Cardiac muscle cell (in vitro differentiated cells and primary cell): ENCODE measurements around the gene MACROH2A1. TPM values are rescaled to one million over a fixed set of nuclear protein-coding genes. Genes with fewer than 3 reads are reported as not detected.

Experiments
- DNase-seq, 2 donors: peaks; one replicate each; pipeline versions ENCODE4 v3.0.0 to v3.0.0-alpha.2; 2010 to 2017; ENCODE audit warnings: low read depth in 1 of 2, low spot score in 1 of 2
- H3K27ac ChIP-seq: fragments of 200-600 bp; sonication (generic); 2 replicates; pipeline ENCODE4 v1.5.1; 2016
- H3K27me3 ChIP-seq: fragments of 200-600 bp; sonication (generic); 2 replicates; pipeline ENCODE4 v1.6.0; 2016; ENCODE audit warnings: control low read depth
- H3K36me3 ChIP-seq: fragments of 200-600 bp; sonication (generic); 2 replicates; pipeline ENCODE4 v1.5.1; 2016; ENCODE audit warnings: control low read depth
- H3K4me1 ChIP-seq: fragments of 200-600 bp; sonication (generic); 2 replicates; pipeline ENCODE4 v1.8.1; 2017; ENCODE audit warnings: low read depth, mild to moderate bottlenecking, mixed run types
- H3K4me3 ChIP-seq: fragments of 200-600 bp; sonication (generic); 2 replicates; pipeline ENCODE4 v1.5.1; 2016; ENCODE audit warnings: mild to moderate bottlenecking
- H3K9me3 ChIP-seq: fragments of 200-600 bp; sonication (generic); 2 replicates; pipeline ENCODE4 v1.5.1; 2017; ENCODE audit warnings: low read depth, mild to moderate bottlenecking, control low read depth
- polyA plus RNA-seq: library from polyadenylated mRNA; unstranded; fragments of >200 nt; fragmentation: Nextera tagmentation; extraction: Ambion mirVana; gene quantifications from 2 replicates; pipeline ENCODE4 v1.2.1, GENCODE V29; 2016
- total RNA-seq: library from RNA; depleted of rRNA; stranded (reverse); fragments of >200 nt; gene quantifications from 2 replicates; pipeline ENCODE4 v1.2.3, GENCODE V29; 2016
- TF ChIP-seq, protein P1 (sequence below): IDR thresholded peaks from 2 replicates; pipeline ENCODE4 v1.5.1; 2012; ENCODE audit warnings: low read depth, mild to moderate bottlenecking, low read length

MACROH2A1 gene
- total and polyA plus RNA-seq, 2 experiments from 2014 or later: 386 to 644 TPM

DNA sequence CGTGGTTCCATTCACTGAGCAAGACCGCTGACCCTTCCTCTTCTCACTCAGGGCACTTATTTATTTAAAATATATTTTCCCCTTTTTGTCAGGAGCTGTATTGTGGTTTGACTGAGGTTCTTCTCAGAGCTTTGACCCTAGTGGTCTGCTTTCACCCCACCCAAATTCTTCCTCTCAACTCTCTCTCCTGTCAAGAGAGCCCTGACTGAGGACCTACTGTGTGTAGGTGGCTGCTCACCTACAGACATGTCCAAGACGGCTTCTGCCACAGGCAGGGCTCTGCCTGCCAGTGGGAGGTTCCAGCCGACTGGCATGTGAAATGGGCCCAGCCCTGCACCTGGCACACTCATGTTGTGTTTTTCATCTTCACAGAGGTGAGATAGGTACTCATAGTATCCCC lies 42.9 kb upstream of the MACROH2A1 start:
- no peaks in the 10 kb centered on the region for H3K36me3 ChIP-seq
- no peak overlapping the region for H3K4me3 ChIP-seq
- TF ChIP-seq, protein P1, sequence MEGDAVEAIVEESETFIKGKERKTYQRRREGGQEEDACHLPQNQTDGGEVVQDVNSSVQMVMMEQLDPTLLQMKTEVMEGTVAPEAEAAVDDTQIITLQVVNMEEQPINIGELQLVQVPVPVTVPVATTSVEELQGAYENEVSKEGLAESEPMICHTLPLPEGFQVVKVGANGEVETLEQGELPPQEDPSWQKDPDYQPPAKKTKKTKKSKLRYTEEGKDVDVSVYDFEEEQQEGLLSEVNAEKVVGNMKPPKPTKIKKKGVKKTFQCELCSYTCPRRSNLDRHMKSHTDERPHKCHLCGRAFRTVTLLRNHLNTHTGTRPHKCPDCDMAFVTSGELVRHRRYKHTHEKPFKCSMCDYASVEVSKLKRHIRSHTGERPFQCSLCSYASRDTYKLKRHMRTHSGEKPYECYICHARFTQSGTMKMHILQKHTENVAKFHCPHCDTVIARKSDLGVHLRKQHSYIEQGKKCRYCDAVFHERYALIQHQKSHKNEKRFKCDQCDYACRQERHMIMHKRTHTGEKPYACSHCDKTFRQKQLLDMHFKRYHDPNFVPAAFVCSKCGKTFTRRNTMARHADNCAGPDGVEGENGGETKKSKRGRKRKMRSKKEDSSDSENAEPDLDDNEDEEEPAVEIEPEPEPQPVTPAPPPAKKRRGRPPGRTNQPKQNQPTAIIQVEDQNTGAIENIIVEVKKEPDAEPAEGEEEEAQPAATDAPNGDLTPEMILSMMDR: no peak
- H3K27me3 ChIP-seq: no peaks in the 10 kb centered on the region
- no peaks in the 10 kb centered on the region for H3K9me3 ChIP-seq
- H3K27ac ChIP-seq: no peak overlapping the region
- H3K4me1 ChIP-seq: peaks cover 5% of the 10 kb centered on the region
- no peak for DNase-seq

DNA sequence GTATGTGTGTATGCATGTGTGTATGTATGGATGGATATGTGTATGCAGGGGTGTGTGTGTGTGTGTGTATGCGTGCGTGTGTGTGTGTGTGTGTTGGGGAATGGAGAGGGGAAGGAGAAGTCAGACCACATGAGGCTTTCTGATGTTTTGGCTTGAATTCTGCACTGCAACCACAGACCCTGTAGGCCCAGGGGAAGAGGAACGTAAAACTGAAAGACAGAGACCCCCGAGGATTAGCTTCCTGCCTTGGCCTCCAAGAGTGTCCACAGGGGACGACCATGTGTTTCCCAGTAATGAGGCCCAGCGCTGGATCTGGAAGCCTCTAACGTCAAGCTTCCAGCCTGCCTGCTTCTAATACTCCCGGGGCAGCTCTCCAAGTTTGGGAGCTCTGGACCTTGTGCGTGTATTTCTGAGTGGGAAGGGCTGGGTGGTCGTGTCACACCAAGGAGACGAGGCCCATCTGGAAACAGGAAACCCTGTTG lies 42.4 kb upstream of the MACROH2A1 start:
- Histone ChIP-seq H3K27ac (no peak overlapping the region), H3K4me1 (peaks cover 5% of the 10 kb centered on the region), H3K36me3 (no peaks in the 10 kb centered on the region), H3K27me3 (no peaks in the 10 kb centered on the region), H3K9me3 (no peaks in the 10 kb centered on the region), H3K4me3 (no peak overlapping the region)
- DNase-seq: no peak
- TF ChIP-seq, protein P1: no peak

DNA sequence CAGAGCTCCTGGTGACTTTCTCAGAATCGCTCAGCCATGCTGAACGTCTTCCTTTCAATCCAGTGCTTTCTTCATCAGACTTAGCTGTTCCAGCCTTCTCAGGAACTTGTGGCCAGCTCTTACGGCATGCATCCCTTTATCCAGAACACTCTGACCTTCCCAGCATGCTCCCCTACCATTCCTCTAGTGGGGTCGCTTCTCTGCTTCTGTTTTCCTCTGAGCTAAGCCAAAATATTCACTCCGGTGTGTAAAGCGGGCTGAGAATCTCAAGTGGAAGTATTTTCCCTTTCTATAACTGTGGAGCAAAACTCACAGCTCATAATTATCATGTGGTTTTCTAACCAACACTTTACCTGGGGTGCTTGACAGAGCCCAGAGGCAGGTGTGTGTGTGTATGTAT lies 41.9 kb upstream of the MACROH2A1 start:
- H3K4me1 ChIP-seq: peaks cover 5% of the 10 kb centered on the region
- no peaks in the 10 kb centered on the region for H3K36me3 ChIP-seq
- DNase-seq: no peak
- H3K27me3 ChIP-seq: no peaks in the 10 kb centered on the region
- H3K27ac ChIP-seq: no peak overlapping the region
- TF ChIP-seq, protein P1: no peak
- no peaks in the 10 kb centered on the region for H3K9me3 ChIP-seq
- H3K4me3 ChIP-seq: no peak overlapping the region

DNA sequence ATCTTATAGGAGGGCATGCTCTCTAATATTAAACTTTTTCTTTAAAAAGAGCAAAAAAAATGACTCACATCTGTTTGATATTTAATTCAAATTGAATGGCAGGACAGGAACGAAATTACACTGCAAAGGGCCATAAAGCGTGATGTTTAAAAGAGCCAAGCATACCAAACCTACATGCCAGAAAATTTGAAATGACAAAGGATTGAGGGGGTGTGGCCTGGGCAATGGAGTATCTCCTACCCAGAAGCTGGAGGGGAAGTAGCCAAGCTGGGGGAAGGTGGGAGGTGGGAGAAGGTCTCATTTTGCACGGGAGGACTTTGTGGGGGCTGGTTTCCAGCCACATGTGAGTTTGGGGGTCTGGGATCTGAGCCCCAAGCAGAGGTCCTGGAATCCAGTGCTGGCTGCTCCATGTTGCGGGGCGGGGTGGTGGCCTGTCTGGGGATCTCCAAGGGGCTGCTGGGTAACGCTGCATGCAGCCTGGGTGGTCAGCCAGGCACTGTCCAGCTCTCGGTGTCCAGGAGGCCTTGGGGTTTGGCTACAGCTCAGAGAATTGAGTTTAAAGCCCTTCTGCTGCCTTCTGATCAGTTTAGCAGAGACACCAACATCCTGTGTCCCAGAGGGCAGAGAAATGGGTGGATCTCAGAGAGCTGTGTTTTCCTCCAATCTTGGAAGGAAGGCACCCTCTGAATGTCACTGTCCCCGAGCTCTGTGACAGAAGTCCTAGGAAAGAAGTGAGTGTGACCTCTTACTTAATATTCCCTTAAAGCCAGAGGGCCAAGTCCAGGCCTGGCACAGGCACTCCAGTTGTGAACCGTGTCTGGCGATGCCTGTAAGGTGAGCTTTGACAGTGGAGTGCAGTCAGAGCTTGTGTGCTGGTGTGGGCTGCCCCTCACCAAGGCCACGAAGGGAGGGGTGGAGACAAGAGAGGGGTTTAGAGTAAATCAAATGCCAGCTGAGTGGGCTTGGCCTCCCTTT lies 40.5 kb upstream of the MACROH2A1 start:
- TF ChIP-seq, protein P1: no peak
- no peaks in the 10 kb centered on the region for H3K9me3 ChIP-seq
- no peak overlapping the region for H3K27ac ChIP-seq
- H3K27me3 ChIP-seq: no peaks in the 10 kb centered on the region
- DNase-seq: no peak
- peaks cover 5% of the 10 kb centered on the region for H3K4me1 ChIP-seq
- no peak overlapping the region for H3K4me3 ChIP-seq
- H3K36me3 ChIP-seq: no peaks in the 10 kb centered on the region

DNA sequence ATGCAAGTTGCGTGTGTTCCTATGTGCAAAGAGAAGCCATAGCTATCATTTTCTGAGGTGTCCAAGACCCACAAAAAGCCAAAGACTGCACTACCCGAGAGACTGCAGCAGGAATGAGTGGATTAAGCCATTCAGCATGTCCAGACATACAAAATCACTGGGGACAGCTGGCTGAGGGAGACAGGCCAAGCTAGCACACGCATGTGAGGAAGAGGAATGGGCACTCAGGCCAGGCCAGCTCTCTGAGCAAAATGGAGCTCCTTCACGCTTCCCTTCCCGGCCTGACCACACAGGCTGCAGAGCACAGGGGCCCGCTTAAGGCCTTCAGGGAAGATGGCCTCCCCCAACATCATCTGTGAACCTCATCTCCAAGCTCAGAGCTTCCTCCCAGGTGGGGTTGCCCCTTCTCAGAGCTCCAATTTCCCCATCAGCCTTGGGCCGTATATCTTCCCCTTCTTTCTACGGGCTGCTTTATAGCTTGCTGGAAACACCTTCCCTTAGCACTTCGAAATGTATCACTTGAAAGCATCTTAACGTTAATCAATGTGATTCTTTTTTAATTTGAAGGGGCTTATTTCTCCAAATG lies 39.7 kb upstream of the MACROH2A1 start:
- Histone ChIP-seq H3K27me3 (no peaks in the 10 kb centered on the region), H3K4me3 (no peak overlapping the region), H3K36me3 (no peaks in the 10 kb centered on the region), H3K9me3 (no peaks in the 10 kb centered on the region), H3K4me1 (peaks cover 5% of the 10 kb centered on the region), H3K27ac (no peak overlapping the region)
- DNase-seq: no peak
- TF ChIP-seq, protein P1: no peak
